GM21576 (cell line): Measurements from ENCODE around the gene NOC2L.
A peak's percentile ranks its signal among the peaks of the same experiment; 100 is the strongest.

Experiments
- ATAC-seq: cut with Tn5 transposase; IDR thresholded peaks from one replicate; pipeline ENCODE4 v1.9.1; 2021; ENCODE audit warnings: mild to moderate bottlenecking, moderate library complexity; ENCODE audit not compliant: unreplicated experiment

The NOC2L gene

DNA sequence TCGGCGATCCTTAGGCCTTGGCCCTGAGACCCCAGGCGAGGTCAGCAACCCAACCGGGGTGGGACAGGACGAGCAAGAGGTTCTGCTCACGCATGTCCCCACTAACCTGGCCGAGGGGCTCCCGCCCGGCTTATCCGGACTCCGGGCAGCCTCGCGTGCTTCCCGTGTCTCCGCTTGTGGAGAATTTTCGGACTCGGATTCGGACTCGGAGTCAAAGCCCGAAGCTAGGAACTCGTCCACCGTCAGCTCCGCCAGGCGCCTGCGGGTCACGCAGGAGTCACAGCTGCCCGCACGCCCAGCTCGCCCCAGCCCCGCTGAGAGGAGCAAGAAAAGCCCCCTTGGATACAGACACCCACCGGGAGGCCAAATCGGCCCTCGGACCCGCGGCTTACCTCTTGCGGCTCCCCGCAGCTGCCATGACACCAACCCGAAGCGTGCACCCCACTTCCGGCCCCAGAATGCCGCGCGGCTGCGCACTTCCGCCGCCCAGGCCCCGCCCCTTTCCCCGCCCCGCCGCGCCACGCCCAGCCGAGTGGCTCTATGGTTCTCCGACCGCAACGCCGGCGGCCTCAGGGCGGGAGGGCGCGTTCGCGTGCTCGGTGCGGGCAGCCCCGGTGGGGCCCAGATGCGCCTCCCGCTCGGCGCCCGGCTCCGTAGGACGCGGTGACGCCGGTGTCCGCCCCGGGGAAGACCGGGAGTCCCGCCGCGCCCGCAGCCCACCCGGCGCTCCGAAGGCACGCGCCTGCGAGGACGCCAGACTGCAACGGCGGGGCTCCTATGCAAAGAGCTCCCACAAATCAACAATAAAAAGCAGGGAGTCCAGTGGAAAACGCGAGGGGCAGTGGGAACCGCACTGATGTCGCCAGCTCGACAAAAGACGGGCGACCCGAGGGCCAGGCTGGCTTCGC, at the start of gene NOC2L:
Gene NOC2L (minus strand): TSS at position 434 of the 908 bp plus-strand sequence. CDS start 16 bp downstream, at position 418.
- ATAC-seq, result peak; percentile 71

DNA sequence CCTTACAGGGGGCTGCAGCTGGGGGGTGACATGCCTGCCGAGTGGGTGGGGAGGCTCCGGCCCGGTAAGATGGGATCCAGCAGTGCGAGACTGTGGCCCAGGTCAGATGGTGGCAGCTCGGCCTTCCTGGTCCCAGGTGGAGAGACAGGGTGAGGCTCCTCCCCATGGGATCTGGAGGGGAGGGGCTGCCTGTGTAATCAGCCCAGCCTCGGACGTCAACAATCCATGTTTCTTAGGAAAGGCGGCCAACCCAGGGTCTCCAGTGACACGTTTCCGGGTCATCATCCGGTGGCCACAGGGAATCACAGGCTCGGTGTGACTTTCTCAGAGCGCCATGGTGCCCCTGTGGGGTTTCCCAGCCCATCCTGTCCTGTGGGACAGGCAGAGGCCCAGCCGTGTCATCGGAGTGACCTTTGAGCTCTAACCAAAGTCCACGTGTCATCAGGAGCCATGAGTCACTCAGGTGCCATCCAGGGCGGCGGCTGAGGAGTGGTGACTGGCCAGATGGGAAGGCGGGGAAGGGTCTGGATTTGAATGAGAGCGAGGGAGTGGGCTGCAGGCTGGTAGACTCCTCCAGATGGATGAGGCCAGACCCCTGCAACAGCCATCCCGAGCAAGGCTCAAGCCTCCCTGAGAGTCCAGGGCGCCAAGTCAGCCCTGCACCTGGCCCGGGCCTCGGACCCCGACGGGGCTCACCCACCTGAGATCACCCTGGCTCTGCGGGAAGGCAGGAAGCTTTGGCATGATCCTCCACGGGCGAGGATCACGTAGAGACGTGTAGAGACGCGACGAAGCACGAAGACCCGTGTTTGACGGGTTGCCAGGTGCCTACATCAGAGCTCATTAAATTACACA, 47.5 kb upstream of the NOC2L start:
- ATAC-seq, result no peak

DNA sequence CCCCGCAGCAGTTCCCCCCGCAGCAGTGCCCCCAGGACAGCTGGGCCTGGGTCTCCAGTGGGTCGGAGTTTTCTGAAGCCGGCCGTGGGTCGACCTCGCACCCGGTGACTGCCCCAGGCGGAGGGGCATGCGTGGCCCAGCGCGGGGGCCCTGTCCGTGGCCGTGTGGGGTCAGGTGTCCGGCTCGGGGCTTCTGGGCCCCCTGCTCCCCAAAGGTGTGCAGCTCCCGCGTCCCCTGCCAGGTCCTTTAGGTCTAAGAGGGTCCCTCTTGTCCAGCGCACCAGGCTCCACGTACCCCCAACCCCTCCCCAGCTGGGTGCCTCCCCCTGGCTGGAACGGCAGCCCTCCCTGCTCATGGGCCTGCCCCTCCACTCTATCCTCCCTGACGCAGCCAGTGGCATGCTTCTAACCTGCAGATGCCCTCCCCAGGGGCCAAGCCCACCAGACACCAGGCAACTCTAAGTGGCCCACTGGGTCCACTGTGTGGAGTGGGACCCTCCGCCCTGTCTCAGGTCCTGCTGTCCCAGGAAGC, 46.8 kb upstream of the NOC2L start:
- ATAC-seq, result no peak

DNA sequence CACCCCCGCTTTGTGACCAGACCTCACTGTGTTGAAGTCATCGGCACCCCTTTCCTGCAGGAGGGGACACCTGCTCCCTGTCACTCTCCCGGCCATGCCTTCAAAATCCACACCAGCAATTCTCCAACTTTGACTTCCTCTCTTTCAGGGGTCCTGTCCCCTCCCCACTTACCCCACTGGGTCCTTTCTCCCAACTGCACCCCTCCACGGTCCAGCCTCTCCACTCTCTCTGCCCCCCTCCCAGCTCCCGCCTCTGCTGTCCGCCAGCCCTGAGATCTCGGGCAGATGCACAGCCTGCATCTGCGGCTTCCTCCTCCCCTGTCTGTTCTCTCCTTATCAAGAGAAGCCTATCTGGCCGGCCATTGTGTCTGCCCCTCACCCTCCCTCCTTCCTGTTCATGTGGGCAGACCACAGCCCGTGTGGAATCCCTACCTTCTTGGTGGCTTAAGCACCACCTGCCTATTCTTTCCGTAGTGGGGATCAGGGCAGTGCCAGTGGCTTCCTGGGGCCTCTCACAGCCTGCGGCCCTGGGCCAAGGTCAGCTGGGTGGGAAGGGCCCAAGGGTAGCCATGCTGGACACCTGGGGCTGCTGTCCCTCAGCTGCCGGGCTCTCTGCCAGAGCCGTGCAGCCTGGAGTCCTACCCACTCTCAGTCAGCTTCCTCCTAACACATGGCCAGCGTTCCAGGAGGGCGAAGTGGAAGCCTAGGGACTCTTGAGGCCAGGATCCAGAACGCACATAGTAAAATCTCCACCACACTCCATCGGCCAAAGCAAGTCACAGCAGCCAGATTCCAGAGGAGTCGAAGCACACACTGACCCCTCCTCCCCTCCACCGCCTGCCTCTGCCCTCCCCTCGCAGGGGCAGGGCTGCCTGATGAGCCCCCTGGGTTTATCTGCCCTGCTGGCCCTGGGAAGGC, 46.0 kb upstream of the NOC2L start:
- no peak for ATAC-seq

DNA sequence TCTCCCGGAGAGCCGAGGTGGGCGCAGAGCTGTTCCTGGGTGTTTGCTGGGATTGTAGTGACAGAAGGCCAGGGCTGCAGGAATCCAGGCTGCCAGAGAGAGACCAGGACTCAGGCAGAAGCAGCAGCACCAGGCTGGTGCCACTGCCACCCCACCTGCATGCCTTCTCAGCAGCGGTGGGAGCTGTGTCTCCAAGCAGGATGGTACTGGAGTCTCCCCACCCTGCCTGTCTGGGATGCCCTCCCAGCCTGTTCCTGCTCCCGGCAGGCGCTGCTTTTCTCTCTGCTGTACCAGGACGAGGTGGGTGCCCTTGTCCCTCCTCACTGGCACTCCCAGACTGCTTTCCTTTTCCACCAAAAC, 45.3 kb upstream of the NOC2L start:
- no peak for ATAC-seq

DNA sequence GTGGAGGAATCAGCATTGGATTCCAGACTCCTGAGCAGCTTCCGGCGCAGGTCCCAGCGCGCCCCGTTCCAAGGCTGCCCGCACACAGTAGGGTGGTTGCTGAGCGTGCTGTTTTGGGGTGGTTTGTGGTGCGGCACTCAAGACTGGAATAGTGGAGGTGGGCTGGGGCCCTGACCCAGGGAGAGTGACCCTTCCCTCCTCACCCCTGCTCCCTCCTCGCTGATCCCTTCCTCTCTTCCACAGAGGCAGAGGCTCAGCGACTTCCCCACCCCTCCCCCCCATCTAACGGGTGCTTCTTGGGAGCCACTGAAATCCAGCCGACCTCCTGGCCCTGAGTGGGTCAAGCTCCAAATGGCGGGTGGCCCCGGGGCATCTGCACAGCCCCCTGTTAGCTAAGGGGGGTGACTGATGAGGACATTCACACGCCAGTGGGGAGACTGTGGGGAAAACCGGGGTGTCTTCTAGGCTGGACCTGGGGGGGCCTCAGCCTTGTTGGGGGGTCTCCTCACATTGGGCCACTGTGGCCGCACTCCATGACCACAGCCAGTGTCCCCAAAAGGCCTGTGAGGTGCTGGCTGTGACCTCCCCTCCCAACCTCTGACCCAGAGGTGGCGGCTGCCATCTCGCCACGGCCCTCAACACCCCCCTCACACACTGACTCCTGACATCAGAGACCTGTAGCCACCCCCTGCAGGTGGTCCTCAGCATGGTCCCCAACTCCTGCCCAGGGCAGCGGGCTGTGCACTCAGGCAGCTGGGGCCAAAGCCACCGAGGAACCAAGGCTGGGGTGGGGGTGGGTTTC, 44.8 kb upstream of the NOC2L start:
- no peak for ATAC-seq

DNA sequence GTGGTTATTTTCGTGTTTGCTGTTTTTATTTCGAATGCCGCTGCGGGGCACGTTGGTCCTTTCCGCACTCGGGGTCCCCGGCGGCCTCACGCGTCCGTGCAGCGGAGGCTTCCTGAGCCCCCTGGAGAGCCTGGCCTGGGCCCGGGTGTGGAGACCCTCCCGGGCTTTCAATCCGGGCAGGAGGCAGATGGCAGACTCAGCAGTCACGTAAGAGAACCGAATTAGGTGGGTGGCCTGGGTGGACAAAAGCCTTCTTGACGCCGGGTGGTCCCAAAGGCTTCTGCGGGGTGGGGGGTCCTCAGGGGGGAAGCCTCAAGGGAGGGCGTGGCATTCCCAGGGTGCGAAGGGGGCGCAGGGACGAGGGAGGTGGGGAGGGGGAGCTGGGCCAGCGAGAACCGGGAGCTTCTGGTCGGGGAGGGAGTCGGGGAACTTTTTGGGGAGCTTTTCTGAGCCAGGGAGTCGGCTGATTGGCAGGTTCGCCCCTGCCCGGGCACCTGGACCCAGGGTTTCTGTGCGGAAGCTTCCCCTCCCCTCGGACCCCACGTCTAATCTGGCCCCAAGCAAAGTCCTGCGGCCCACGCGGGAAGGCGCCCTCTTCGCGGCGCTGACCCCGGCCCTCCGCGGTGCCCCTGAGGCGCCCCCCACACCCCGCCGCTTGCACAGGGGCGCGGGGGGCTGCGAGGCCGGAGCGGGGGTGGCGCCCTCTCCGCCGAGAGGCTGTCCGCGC, 42.2 kb upstream of the NOC2L start:
- ATAC-seq, result no peak

DNA sequence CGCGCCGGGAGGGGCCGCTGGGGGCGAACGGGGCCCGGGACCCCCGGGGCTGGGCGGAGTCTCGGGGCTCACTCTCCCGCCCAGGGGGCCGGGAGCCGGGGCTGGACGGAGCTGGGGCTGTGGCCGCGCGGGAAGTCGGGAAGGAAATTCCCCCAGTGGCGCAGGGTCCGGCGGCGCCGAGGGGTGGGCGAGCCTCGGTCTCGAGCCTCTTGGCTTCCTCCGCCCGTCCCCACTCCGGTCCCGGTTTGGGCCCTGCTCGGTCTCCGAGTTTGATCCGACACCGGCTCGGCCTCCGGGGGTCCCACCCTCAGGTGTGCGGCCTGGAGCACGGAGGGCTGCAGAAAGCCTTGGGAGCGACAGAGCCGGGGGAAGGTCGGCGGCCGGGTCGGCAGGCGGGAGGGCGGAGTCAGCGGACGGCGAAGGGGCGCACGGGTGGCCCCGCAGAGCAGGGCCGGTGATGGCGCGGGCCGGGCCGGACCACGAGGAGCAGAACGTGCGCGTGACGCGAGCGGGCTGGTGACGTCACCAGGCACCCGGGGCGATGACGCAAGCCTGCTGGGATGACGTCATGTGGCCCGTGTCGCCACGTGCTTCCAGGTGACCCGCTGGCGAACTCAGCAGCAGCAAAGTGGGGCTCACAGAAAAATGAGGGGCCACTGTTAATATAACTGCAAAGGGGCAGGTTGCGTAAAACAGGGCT, 41.5 kb upstream of the NOC2L start:
- no peak for ATAC-seq

DNA sequence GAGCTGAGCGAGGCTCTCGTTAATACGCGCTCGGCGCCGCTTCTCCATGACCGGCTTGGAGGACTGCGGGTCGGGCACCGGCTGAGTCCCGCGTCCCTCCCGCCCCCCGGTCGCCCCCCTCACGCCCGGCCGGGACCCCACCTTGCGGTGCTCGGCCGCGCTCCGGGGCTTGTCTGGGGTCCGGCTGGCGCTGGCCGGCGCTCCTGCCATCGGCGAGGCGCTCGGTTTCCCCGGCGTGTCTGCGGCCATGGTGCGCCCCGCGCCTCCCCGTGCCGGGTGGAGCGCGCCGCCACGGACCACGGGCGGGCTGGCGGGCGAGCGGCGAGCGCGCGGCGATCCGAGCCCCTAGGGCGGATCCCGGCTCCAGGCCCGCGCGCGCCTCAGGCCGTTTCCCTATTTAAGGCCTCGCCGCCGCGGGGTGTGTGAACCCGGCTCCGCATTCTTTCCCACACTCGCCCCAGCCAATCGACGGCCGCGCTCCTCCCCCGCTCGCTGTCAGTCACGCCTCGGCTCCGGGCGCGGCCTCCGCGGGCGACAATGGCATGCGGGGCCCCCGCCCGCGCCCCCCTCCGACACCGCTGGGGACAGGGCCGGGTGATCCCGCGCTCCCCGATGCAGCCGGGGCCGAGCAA, 40.8 kb upstream of the NOC2L start, which contains the start of gene HES4:
Gene HES4 (minus strand): TSS at position 373 of the 632 bp plus-strand sequence. CDS start 124 bp downstream, at position 249.
- ATAC-seq, result no peak

DNA sequence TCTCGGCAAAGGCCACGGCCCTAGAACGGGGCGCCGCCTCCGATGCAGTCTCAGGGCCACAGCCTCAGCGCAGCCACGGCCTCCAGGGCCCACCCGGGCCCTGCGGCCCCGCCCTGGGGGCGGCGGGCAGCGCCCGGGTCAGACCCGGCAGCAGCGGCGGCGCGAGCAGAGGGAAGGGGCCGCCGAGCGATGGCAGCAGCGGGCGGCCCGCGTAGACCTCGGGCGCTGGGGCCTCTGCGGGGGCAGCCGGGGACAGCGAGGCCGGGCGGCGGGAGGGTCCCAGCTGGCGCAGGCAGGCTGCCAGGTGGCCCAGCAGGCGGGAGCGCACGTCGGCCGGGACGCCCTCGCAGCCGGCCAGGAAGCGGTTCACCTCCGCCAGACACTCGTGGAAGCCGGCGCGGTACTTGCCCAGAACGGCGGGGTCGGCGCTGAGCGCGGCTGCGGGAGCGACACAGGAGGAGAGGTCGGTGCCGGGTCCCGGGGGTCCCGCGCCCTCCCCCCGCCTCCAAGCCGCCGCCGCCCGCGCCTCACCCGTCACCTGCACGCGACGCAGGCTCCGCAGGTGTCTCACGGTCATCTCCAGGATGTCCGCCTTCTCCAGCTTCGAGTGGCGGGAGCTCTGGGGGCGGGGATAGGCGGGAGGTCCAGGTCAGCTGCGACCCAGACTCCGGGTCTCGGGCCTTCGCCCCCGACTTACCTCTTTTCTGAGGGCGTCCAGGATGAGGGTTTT, 40.1 kb upstream of the NOC2L start:
- no peak for ATAC-seq

DNA sequence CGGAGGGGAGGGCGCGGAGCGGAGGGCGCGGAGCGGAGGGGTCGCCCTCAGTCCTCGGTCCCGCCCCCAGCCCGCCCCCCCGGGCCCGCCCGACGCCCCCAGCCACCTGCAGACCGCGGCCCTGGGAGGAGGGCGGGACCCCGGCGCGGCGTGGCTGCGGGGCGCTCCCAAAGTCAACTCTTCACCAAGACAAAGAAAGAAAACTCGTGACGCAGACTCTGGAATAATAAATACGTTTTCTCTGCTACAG, 39.6 kb upstream of the NOC2L start:
- no peak for ATAC-seq

DNA sequence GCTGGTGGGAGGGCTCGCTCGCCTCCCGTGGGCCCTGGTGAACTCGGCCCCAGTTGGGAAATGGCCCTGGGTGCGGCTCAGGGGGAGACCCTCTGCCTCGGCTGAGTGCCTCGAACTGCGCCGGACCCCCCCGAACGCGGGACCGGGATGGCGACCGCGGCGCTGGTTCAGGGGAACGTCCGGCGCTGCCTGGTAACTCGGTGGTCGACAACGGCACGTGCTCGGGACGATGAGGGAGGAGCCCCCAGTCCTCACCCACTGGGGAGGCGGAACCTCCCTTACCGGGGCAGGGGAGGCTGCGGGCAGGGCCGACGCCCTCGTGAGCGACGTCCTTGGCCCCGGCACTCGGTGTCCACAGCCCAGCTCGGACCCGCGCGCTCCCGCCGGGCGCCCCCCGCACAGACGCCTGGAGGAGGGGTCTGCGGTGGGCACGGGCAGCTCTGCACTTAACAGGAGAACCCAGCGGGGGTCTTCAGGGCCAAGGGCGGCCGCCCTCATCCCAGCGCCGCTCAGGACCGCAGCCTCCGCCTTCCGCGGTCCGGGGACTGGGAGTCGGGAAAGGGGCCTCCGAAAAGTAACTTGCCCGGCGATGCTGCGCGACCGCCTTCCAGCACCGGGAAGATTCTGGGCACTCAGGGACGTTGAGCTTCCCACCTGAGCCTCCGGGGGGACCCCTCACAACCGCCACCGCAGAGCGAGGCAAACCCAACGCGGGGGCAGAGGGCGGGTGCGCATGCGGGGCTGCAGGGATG, 39.1 kb upstream of the NOC2L start:
- no peak for ATAC-seq

DNA sequence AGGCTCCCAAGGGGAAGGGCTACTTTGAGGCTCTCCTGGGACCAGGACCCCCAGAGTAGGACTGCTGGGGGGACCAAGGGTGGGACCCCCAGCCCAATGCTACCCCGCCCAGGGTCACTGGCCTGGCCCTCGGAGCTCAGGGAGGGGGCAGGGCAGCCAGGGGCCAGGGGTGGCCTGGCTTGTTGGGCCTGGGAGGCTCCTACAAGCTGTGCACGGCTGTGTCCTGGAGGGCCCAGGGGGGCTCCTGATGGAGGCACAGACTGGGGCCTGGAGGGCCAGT, 38.6 kb upstream of the NOC2L start:
- ATAC-seq, result no peak

DNA sequence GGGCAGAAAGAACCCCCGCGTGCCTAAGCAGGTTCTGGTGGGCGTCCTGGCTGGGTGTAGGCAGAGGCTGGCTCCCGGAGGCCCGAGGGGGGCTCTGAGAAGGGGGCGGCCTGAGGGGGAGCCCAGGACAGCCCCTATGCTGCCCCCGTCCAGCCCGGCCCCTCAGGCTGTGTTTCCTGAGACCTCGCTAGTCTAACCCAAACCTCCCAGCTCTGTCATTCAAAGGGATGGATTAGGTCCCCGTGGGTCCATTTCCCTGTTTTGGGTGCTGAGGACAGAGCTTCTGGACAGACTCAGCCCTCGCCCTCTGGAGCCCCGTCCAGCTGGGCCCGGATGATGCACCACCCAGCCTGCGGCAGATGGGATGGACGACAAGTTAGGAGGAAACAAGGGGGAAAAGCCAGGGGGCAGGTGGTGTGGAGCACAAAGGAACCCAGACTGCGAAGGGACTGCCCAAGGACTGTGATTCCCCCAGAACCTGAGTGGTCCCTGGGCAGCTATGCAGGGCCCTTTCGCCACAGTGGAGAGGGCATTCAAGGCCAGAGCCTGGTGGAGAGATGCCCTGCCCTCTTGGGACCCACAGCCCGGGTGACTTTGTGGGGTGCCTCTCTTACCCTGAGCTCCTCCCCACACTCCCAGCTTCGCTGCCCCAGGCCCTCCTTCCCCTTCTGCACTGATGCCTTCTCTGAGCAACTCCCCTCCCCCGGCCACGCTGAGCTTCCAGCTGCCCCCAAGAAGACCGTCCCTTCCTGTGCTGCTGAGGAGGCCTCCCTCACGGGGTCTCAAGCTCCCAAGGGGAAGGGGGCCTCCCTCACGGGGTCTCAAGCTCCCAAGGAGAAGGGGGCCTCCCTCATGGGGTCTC, 38.0 kb upstream of the NOC2L start:
- ATAC-seq, result no peak

DNA sequence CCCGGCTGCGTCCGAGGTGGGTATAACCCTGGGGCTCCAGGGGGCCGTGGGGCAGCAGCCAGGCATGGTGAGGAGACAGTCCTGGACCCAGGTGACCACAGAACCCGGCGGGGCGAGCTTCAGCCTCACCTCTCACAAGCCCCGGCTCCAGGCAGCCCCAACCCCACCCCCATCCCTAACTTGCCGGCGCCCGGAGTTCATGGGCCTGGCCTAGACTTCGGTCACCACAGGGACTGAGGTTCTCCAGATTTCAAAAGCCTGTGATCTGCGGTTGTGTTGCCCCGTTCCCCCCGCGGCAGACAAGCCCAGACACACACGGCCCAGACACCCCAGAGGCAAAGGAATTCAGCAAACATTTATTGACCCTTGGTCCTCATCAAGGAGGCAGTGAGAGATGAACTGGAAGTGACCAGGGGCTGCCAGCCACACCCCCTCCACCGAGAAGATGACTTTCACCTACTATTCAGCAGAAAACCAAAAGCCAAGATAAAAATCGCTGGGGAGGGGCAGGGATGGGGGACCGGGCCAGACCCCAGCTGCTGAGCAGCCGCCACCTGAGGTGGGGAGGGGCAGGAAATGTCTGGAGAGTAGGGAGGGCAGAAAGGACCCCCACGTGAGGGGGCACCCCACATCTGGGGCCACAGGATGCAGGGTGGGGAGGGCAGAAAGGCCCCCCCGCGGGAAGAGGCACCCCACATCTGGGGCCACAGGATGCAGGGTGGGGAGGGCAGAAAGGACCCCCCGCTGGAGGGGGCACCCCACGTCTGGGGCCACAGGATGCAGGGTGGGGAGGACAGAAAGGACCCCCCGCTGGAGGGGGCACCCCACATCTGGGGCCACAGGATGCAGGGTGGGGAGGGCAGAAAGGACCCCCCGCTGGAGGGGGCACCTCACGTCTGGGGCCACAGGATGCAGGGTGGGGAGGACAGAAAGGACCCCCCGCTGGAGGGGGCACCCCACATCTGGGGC, 36.9 kb upstream of the NOC2L start:
- ATAC-seq, result no peak
